AG04450 (cell line): ENCODE data around the gene RASGRP2. TPM values are rescaled to one million over a fixed set of nuclear protein-coding genes. Genes with fewer than 3 reads are reported as not detected.

Experiments used
- CTCF ChIA-PET: fragments of 300-600, 350-600 bp; formaldehyde crosslinking; extraction: SDS; loops from one replicate; lab custom pipeline; 2022; ENCODE audit warnings: antibody characterized with exemption, inconsistent platforms; lab: Charles Lee
- POLR2A ChIA-PET: fragments of 350-600 bp; formaldehyde crosslinking; extraction: SDS; loops from one replicate; lab custom pipeline; 2021; ENCODE audit warnings: antibody characterized with exemption, inconsistent platforms; lab: Yijun Ruan, JAX
- DNase-seq: peaks from one replicate; pipeline ENCODE4 v3.0.0-alpha.2; 2011; ENCODE audit warnings: low read depth, low spot score
- H3K27ac ChIP-seq: one replicate; pipeline ENCODE4 v1.5.1; 2012; ENCODE audit warnings: low read depth, low read length, control low read depth
- H3K27me3 ChIP-seq: one replicate; pipeline ENCODE4 v1.6.0; 2012; ENCODE audit warnings: low read length; ENCODE audit not compliant: control insufficient read depth, insufficient read depth
- H3K4me3 ChIP-seq: 2 replicates; pipeline ENCODE4 v1.5.1; 2011; ENCODE audit warnings: mild to moderate bottlenecking, low read depth, low read length, control low read depth
- H3K9me3 ChIP-seq: 2 replicates; pipeline ENCODE4 v1.5.1; 2012; ENCODE audit warnings: low read length; ENCODE audit not compliant: control insufficient read depth, insufficient read depth
- CTCF ChIP-seq: IDR thresholded peaks from 2 replicates; pipeline ENCODE4 v1.5.1; 2011; ENCODE audit warnings: low read depth, low read length, control low read depth, inconsistent platforms
- polyA plus RNA-seq: library from polyadenylated mRNA; depleted of rRNA; stranded (reverse); fragments of >200 nt; gene quantifications from 2 replicates; pipeline ENCODE4 v1.2.3, GENCODE V29; 2011

The RASGRP2 gene
- polyA plus RNA-seq, 1 experiment = 0.43 TPM

- Histone ChIP-seq H3K9me3 (no peaks in the 10 kb centered on the region), H3K4me3 (no peak overlapping the region), H3K27me3 (peaks cover 39% of the 10 kb centered on the region), H3K27ac (no peak overlapping the region)
- ChIA-PET CTCF (interaction anchor here (0.5 kb wide), 1 partner anchor 510 kb away, joined by 3 read pairs; no protein-coding TSS in a partner anchor), POLR2A (no interaction called here)
- DNase-seq = no peak
- no peak for TF ChIP-seq CTCF
These were observed 8.2 kb downstream of the RASGRP2 start for GRCh38 chr11:64735725-64736259.

GRCh38 chr11:64734811-64735724, 8.9 kb downstream of the RASGRP2 start:
- Histone ChIP-seq H3K27ac (no peak overlapping the region), H3K4me3 (no peak overlapping the region), H3K9me3 (no peaks in the 10 kb centered on the region), H3K27me3 (peaks cover 39% of the 10 kb centered on the region)
- TF ChIP-seq CTCF = no peak
- ChIA-PET POLR2A (no interaction called here), CTCF (interaction anchor here (1.2 kb wide), 1 partner anchor 47 kb away, joined by 3 read pairs; no protein-coding TSS in a partner anchor)
- DNase-seq = no peak

GRCh38 chr11:64731601-64732000, 12.3 kb downstream of the RASGRP2 start:
- no peak for TF ChIP-seq CTCF

GRCh38 chr11:64729851-64730382, 14.0 kb downstream of the RASGRP2 start:
- Histone ChIP-seq H3K4me3 (no peak overlapping the region), H3K27ac (no peak overlapping the region), H3K27me3 (peaks cover 25% of the 10 kb centered on the region), H3K9me3 (no peaks in the 10 kb centered on the region; the same call in 1 of the 2 replicates)
- POLR2A ChIA-PET = no interaction called here
- TF ChIP-seq CTCF = no peak
- CTCF ChIA-PET = interaction anchor here (1.1 kb wide), 1 partner anchor 12 kb away, joined by 3 read pairs; no protein-coding TSS in a partner anchor
- DNase-seq = no peak

More at GRCh38 chr11:64731601-64732000, 12.3 kb downstream of the RASGRP2 start:
- Histone ChIP-seq H3K27ac (no peak overlapping the region), H3K9me3 (no peaks in the 10 kb centered on the region; the same call in 1 of the 2 replicates), H3K27me3 (peaks cover 38% of the 10 kb centered on the region), H3K4me3 (no peak overlapping the region)
- CTCF ChIA-PET = no interaction called here
- no peak for DNase-seq
- POLR2A ChIA-PET = no interaction called here
